ENCODE measurements around the gene MMP14. TPM values are rescaled to one million over a fixed set of nuclear protein-coding genes. Genes with fewer than 3 reads are reported as not detected.

The MMP14 gene
- total and polyA plus RNA-seq, 2 donors: 21.2 to 69.5 TPM

GRCh38 chr14:22808388-22809209, 27.8 kb upstream of the MMP14 start:
- Histone ChIP-seq H3K27ac (ENCODE audit: low read depth in 1 of 2, low read length in 1 of 2) (no peak overlapping the region), H3K4me1 (ENCODE audit: control insufficient read depth in 2 of 2, insufficient read depth in 2 of 2, low read length in 2 of 2) (peaks cover 0 to 3% of the 10 kb centered on the region in 2 donors), H3K36me3 (ENCODE audit: control insufficient read depth in 2 of 2, insufficient read depth in 2 of 2, low read length in 1 of 2) (no peaks in the 10 kb centered on the region), H3K27me3 (ENCODE audit: control insufficient read depth in 2 of 2, insufficient read depth in 1 of 2, low read length in 1 of 2) (peaks cover 0 to 3% of the 10 kb centered on the region in 2 donors), H3K4me3 (ENCODE audit: low read length in 2 of 2) (no peak overlapping the region), H3K9me3 (ENCODE audit: control insufficient read depth in 2 of 2, insufficient read depth in 1 of 2, low read length in 1 of 2) (no peaks in the 10 kb centered on the region)
- 96% methylated on average over 5 of the region's 5 CpGs for WGBS
- DNase-seq (ENCODE audit: low read depth in 6 of 9, low spot score in 9 of 9): no peak

GRCh38 chr14:22811722-22812121, 24.7 kb upstream of the MMP14 start:
- Histone ChIP-seq H3K27ac (ENCODE audit: low read depth in 1 of 2, low read length in 1 of 2) (no peak overlapping the region), H3K36me3 (ENCODE audit: control insufficient read depth in 2 of 2, insufficient read depth in 2 of 2, low read length in 1 of 2) (no peaks in the 10 kb centered on the region), H3K4me3 (ENCODE audit: low read length in 2 of 2) (no peak overlapping the region), H3K9me3 (ENCODE audit: control insufficient read depth in 2 of 2, insufficient read depth in 1 of 2, low read length in 1 of 2) (no peaks in the 10 kb centered on the region), H3K27me3 (ENCODE audit: control insufficient read depth in 2 of 2, insufficient read depth in 1 of 2, low read length in 1 of 2) (peaks cover 0 to 3% of the 10 kb centered on the region in 2 donors), H3K4me1 (ENCODE audit: control insufficient read depth in 2 of 2, insufficient read depth in 2 of 2, low read length in 2 of 2) (peaks cover 7 to 18% of the 10 kb centered on the region in 2 donors)
- 71% methylated on average over 2 of the region's 2 CpGs for WGBS
- DNase-seq (ENCODE audit: low read depth in 6 of 9, low spot score in 9 of 9): no peak

GRCh38 chr14:22812744-22813143, 23.6 kb upstream of the MMP14 start:
- WGBS: 97% methylated on average over 4 of the region's 4 CpGs
- H3K9me3 ChIP-seq (ENCODE audit: control insufficient read depth in 2 of 2, insufficient read depth in 1 of 2, low read length in 1 of 2): no peaks in the 10 kb centered on the region
- H3K27me3 ChIP-seq (ENCODE audit: control insufficient read depth in 2 of 2, insufficient read depth in 1 of 2, low read length in 1 of 2): peaks cover 0 to 3% of the 10 kb centered on the region in 2 donors
- H3K4me1 ChIP-seq (ENCODE audit: control insufficient read depth in 2 of 2, insufficient read depth in 2 of 2, low read length in 2 of 2): peaks cover 7 to 18% of the 10 kb centered on the region in 2 donors
- DNase-seq (ENCODE audit: low read depth in 6 of 9, low spot score in 9 of 9): no peak
- H3K36me3 ChIP-seq (ENCODE audit: control insufficient read depth in 2 of 2, insufficient read depth in 2 of 2, low read length in 1 of 2): no peaks in the 10 kb centered on the region
- H3K27ac ChIP-seq (ENCODE audit: low read depth in 1 of 2, low read length in 1 of 2): no peak overlapping the region
- no peak overlapping the region for H3K4me3 ChIP-seq (ENCODE audit: low read length in 2 of 2)

- Histone ChIP-seq H3K36me3 (ENCODE audit: control insufficient read depth in 2 of 2, insufficient read depth in 2 of 2, low read length in 1 of 2) (no peaks in the 10 kb centered on the region), H3K4me3 (ENCODE audit: low read length in 2 of 2) (no peak overlapping the region), H3K27ac (ENCODE audit: low read depth in 1 of 2, low read length in 1 of 2) (no peak overlapping the region), H3K27me3 (ENCODE audit: control insufficient read depth in 2 of 2, insufficient read depth in 1 of 2, low read length in 1 of 2) (peaks cover 0 to 3% of the 10 kb centered on the region in 2 donors), H3K4me1 (ENCODE audit: control insufficient read depth in 2 of 2, insufficient read depth in 2 of 2, low read length in 2 of 2) (peaks cover 7 to 18% of the 10 kb centered on the region in 2 donors), H3K9me3 (ENCODE audit: control insufficient read depth in 2 of 2, insufficient read depth in 1 of 2, low read length in 1 of 2) (no peaks in the 10 kb centered on the region)
- WGBS: 95% methylated on average over 9 of the region's 9 CpGs
- no peak for DNase-seq (ENCODE audit: low read depth in 6 of 9, low spot score in 9 of 9)
Measured at GRCh38 chr14:22813145-22813544, 23.2 kb upstream of the MMP14 start.

GRCh38 chr14:22814373-22814772, 22.0 kb upstream of the MMP14 start:
- Histone ChIP-seq H3K4me1 (ENCODE audit: control insufficient read depth in 2 of 2, insufficient read depth in 2 of 2, low read length in 2 of 2) (peaks cover 7 to 24% of the 10 kb centered on the region in 2 donors), H3K27me3 (ENCODE audit: control insufficient read depth in 2 of 2, insufficient read depth in 1 of 2, low read length in 1 of 2) (peaks cover 0 to 11% of the 10 kb centered on the region in 2 donors), H3K36me3 (ENCODE audit: control insufficient read depth in 2 of 2, insufficient read depth in 2 of 2, low read length in 1 of 2) (no peaks in the 10 kb centered on the region), H3K4me3 (ENCODE audit: low read length in 2 of 2) (no peak overlapping the region), H3K27ac (ENCODE audit: low read depth in 1 of 2, low read length in 1 of 2) (no peak overlapping the region), H3K9me3 (ENCODE audit: control insufficient read depth in 2 of 2, insufficient read depth in 1 of 2, low read length in 1 of 2) (no peaks in the 10 kb centered on the region)
- 94% methylated on average over 7 of the region's 7 CpGs for WGBS
- no peak for DNase-seq (ENCODE audit: low read depth in 6 of 9, low spot score in 9 of 9)

- Histone ChIP-seq H3K4me3 (ENCODE audit: low read length in 2 of 2) (no peak within 1 kb of the TSS), H3K27ac (ENCODE audit: low read depth in 1 of 2, low read length in 1 of 2) (peak within 1 kb of the TSS; percentile 62 to 71), H3K27me3 (ENCODE audit: control insufficient read depth in 2 of 2, insufficient read depth in 1 of 2, low read length in 1 of 2) (peaks cover under 1 to 19% of the 10 kb centered on the region in 2 donors), H3K36me3 (ENCODE audit: control insufficient read depth in 2 of 2, insufficient read depth in 2 of 2, low read length in 1 of 2) (no peaks in the 10 kb centered on the region), H3K4me1 (ENCODE audit: control insufficient read depth in 2 of 2, insufficient read depth in 2 of 2, low read length in 2 of 2) (peaks cover 7 to 31% of the 10 kb centered on the region in 2 donors), H3K9me3 (ENCODE audit: control insufficient read depth in 2 of 2, insufficient read depth in 1 of 2, low read length in 1 of 2) (no peaks in the 10 kb centered on the region)
- DNase-seq (ENCODE audit: low read depth in 6 of 9, low spot score in 9 of 9): no peak
- 92% methylated on average over 10 of the region's 10 CpGs for WGBS
Measured at GRCh38 chr14:22814941-22815713, 21.3 kb upstream of the MMP14 start, which contains the start of gene SLC7A7. TSS of gene SLC7A7 (minus strand) at chr14:22815435. CDS start at chr14:22813398, 2,037 bp downstream.

- Histone ChIP-seq H3K27me3 (ENCODE audit: control insufficient read depth in 2 of 2, insufficient read depth in 1 of 2, low read length in 1 of 2) (peaks cover 3 to 47% of the 10 kb centered on the region in 2 donors), H3K36me3 (ENCODE audit: control insufficient read depth in 2 of 2, insufficient read depth in 2 of 2, low read length in 1 of 2) (no peaks in the 10 kb centered on the region), H3K9me3 (ENCODE audit: control insufficient read depth in 2 of 2, insufficient read depth in 1 of 2, low read length in 1 of 2) (no peaks in the 10 kb centered on the region), H3K4me1 (ENCODE audit: control insufficient read depth in 2 of 2, insufficient read depth in 2 of 2, low read length in 2 of 2) (peaks cover 9 to 47% of the 10 kb centered on the region in 2 donors), H3K4me3 (ENCODE audit: low read length in 2 of 2) (no peak overlapping the region), H3K27ac (ENCODE audit: low read depth in 1 of 2, low read length in 1 of 2) (peak overlapping the region in 1 of 2 donors; percentile 38)
- WGBS: 16% methylated on average over 10 of the region's 10 CpGs
- DNase-seq (ENCODE audit: low read depth in 6 of 9, low spot score in 9 of 9): peak in 1 of 9 donors; percentile 47
Measured at GRCh38 chr14:22819151-22819988, 17.0 kb upstream of the MMP14 start.

GRCh38 chr14:22820731-22821130, 15.7 kb upstream of the MMP14 start:
- H3K4me3 ChIP-seq (ENCODE audit: low read length in 2 of 2): no peak overlapping the region
- H3K36me3 ChIP-seq (ENCODE audit: control insufficient read depth in 2 of 2, insufficient read depth in 2 of 2, low read length in 1 of 2): no peaks in the 10 kb centered on the region
- no peak overlapping the region for H3K27ac ChIP-seq (ENCODE audit: low read depth in 1 of 2, low read length in 1 of 2)
- peaks cover 3 to 47% of the 10 kb centered on the region in 2 donors for H3K27me3 ChIP-seq (ENCODE audit: control insufficient read depth in 2 of 2, insufficient read depth in 1 of 2, low read length in 1 of 2)
- no peak for DNase-seq (ENCODE audit: low read depth in 6 of 9, low spot score in 9 of 9)
- H3K9me3 ChIP-seq (ENCODE audit: control insufficient read depth in 2 of 2, insufficient read depth in 1 of 2, low read length in 1 of 2): no peaks in the 10 kb centered on the region
- 96% methylated on average over 1 of the region's 1 CpG for WGBS
- H3K4me1 ChIP-seq (ENCODE audit: control insufficient read depth in 2 of 2, insufficient read depth in 2 of 2, low read length in 2 of 2): peaks cover 6 to 48% of the 10 kb centered on the region in 2 donors

Measured in thymus (tissue), 11 donors.